Measurements from ENCODE around the gene CDH13.

DNA sequence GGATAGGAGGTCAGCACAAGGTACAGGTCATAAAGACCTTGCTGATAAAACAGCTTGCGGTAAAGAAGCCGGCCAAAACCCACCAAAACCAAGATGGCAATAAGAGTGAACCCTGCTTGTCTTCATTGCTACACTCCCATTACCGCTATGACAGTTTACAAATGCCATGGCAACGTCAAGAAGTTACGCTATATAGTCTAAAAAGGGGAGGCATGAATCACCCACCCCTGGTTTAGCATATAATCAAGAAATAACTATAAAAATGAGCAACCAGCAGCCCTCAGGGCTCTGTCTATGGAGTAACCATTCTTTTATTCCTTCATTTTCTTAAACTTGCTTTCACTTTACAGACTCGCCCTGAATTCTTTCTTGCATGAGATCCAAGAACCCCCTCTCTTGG is 1180.0 kb downstream of the CDH13 start:
- TF ChIP-seq, protein P1, sequence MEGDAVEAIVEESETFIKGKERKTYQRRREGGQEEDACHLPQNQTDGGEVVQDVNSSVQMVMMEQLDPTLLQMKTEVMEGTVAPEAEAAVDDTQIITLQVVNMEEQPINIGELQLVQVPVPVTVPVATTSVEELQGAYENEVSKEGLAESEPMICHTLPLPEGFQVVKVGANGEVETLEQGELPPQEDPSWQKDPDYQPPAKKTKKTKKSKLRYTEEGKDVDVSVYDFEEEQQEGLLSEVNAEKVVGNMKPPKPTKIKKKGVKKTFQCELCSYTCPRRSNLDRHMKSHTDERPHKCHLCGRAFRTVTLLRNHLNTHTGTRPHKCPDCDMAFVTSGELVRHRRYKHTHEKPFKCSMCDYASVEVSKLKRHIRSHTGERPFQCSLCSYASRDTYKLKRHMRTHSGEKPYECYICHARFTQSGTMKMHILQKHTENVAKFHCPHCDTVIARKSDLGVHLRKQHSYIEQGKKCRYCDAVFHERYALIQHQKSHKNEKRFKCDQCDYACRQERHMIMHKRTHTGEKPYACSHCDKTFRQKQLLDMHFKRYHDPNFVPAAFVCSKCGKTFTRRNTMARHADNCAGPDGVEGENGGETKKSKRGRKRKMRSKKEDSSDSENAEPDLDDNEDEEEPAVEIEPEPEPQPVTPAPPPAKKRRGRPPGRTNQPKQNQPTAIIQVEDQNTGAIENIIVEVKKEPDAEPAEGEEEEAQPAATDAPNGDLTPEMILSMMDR (IDR thresholded peaks at IDR 0.05 in 2 of 3, conservative IDR thresholded peaks at IDR 0.05 in 1 of 3; ENCODE audit: control insufficient read depth in 2 of 3, extremely low read depth in 1 of 3, insufficient read depth in 1 of 3, low read depth in 3 of 3, low read length in 3 of 3): no peak
- TF ChIP-seq GABPA (IDR thresholded peaks at IDR 0.05; ENCODE audit: low read depth): no peak
- no peak for TF ChIP-seq RAD21 (IDR thresholded peaks at IDR 0.05; ENCODE audit: insufficient read depth, low read depth, low read length)
- TF ChIP-seq POLR2AphosphoS5 (IDR thresholded peaks at IDR 0.05; ENCODE audit: low read length): no peak
- no peak for TF ChIP-seq TBL1XR1 (IDR thresholded peaks at IDR 0.05; ENCODE audit: low read depth, low read length)
- no peak for TF ChIP-seq POLR2AphosphoS2 (IDR thresholded peaks at IDR 0.05; ENCODE audit: low read depth, low read length)
- no peak for TF ChIP-seq IKZF1 (conservative IDR thresholded peaks at IDR 0.05)
- no peak for TF ChIP-seq SIN3A (IDR thresholded peaks at IDR 0.05; ENCODE audit: low read depth, low read length)
- TF ChIP-seq POLR2A (IDR thresholded peaks at IDR 0.05; ENCODE audit: low read depth, low read length): no peak
